HG02885 (cell line): ENCODE data around the gene PIK3R5.

ENCODE experiments used
- ATAC-seq: cut with Tn5 transposase; IDR thresholded peaks from one replicate; pipeline ENCODE4 v1.9.1; 2021; ENCODE audit warnings: mild to moderate bottlenecking; ENCODE audit not compliant: unreplicated experiment, poor library complexity

The PIK3R5 gene

DNA sequence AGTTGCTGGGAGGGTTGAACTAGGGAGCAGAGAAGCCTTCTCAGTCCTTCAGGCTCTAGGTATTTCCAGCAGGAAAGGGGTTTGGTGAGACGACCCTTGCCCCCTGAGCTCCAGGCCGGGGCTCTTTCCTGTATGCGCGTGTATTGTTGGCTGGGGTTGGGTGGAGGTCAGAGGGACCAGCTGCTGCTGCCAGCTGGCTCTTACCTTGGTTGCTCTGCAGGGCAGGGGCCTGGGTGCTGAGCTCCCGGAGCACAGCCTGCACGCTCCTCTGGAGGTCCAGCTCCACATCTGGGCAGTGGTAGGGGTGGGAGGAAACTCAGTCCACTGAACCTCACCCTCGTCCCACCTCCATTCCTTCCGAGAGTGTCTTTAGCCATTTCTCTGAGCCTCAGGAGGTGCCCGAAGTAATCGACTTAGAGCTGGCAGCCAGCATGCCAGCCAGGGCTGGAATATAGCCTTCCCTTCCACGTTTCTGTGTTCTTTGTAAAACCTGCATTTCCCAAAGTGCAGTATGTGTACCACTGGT is 126.0 kb downstream of the PIK3R5 start:
- no peak for ATAC-seq

DNA sequence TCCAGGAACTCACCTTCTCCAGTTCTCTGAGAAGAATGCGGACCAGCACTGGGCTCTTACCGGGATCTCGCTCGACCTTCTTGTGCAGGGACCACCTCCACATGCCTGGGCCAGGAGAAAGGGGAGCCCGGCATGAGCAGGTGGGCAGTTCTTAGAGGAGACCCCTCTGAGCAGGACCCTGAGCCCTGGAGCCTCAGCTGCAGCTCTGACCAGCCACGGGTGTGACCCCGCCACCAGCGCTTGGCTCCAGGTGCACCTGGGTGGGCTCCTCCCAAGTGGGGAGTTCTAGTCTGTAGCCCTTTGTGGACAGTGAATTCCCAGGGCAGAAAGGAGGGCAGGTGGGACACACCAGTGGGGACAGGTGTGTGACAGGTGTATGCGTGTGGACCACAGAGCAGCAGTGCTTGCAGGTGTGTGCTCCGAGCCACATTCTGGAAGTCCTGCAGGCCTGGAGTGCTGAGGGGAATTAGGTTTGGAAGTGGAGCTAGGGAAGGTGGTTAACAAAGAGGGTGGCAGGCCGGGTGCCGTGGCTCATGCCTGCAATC is 126.9 kb downstream of the PIK3R5 start:
- no peak for ATAC-seq

DNA sequence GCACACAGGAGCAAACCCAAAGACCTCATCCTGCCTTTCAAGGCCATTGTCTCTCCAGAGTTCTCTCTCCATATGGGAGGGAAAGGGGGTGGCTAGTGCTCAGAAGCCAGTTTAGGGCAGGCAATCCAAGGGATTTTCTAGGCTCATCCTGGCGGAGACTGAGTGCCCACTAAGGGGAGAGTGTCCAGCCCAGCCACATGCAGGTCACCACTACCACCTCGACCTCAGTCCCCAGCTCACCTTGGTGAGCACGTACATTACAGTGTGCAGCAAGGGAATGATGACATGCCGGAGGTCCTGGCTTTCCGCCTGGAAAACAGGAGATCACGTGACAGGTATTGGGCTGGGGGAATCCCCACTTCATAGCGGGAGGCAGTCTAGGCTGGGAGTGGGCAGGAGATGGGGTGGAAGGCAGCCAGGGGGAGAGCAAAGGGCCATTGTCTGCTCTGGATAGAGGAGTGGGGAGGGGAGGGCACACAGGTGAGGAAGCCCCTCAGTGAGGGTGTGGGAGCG is 127.9 kb downstream of the PIK3R5 start:
- no peak for ATAC-seq

DNA sequence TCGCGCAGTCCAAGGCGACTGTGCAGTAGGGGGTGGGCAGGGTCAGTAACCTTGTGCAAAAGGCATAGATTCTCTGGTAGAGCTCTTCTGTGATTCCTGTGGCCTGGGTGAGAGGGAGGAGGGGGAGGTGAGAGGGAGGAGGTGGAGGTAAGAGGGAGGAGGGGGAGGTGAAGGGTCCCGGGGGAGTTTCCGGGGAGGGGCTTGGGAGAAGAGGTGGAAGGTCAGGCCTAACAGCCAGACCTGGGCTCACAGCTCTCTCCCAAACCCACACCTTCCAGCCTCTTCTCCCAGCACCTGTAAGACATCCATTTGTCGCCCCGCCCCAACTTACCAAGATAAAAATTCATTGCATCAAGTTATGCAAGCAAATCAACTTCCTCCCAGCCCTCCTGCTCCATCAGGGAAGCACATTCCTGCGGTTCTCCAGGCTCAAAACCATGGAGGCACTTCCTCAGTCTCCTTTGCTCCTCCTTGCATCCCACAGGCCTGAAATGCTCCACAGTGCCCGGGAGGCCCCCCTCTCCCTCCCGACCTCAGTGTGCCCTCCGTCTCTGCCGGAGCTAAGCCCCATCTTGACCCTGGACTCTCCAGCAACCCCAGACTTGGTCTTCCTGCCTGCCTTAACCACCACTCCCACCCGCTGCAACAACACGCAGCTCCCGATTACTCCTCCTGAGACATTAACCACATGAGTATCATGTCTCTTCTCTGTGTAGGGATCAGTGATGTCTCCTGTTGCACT is 128.5 kb downstream of the PIK3R5 start:
- ATAC-seq = no peak

DNA sequence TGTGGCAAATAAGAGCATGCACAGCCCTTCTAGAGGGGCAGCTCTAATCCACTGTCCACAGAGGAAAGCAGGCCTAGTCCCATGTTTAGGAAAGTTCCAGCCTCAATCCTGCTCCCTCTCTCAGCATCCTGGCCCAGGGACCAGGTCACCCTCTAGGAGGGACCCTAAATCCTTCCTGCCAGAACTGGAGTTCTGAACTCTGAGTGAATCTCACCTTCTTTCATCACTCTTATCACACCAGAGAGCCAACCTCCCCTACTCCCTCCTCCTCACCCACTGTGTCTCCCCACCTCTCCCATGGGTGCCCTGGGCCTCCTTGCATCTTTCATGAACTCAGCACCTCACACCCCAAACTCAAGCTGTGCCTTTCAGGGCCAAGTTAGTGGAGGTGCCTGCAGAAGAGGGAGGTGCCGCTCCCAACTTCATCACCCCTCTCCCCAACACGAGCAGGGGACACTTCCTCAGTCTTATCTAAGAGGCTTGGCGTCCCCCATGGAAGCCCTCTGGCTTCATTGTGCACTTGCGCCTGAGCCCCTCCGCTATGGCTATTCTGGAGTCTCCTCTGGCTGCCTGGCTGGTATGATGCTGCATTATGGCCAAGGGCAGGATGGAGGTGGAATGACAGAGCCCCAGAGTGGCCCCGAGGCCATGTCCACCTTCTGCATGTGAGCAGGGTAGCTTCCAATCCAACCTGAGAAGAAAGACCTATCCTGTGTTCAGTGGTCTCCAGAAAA is 129.7 kb downstream of the PIK3R5 start:
- no peak for ATAC-seq

DNA sequence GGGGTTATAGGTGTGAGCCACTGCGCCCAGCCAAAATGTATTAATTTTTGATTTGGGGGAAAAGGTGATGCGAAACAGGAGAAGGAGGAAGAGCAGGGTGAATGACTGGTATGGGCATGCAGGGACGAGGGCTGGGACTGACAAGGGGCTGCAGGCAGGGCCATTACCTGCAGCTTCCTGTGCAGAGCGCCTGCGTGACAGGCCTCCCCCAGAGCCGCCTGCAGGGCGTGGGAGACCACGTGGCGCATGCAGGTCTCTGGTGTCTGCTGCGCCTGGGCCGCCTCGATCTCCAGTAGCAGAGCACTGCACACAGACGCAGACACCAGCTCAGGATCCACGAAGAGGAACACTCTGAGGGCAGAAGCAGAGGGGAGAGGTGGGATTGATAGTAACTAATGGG is 130.4 kb downstream of the PIK3R5 start:
- no peak for ATAC-seq

DNA sequence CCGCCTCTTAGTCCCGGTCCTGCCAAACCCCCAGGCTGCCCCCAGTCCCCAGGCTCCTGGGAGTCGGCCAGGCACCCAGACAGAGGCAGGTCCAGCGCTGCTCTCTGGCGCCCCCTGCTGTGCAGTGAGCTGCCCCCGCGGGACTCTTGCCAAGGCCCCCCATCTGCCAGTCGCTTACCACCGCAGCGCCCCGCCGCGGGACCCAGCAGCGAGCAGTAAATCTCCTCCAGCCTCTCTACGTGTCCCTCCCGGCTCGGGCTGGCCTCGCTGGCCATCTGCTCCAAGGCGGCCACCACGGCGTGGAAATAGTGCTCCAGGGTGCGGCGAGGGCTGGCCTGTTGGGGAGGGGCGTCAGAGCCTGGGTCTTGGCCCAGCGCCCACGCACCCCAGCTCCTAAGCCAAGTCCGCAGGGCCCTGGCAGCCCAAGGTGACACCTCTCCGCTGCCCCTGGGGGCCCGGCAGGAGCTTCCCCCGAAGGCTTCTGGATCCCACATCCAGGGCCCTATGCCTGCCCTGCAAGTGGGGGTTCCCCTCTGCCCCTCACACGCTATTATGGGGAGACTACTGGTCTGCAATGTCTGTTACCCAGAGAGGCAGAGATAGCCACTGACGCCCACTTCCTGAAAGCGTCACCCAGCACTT is 132.7 kb downstream of the PIK3R5 start:
- ATAC-seq = no peak

DNA sequence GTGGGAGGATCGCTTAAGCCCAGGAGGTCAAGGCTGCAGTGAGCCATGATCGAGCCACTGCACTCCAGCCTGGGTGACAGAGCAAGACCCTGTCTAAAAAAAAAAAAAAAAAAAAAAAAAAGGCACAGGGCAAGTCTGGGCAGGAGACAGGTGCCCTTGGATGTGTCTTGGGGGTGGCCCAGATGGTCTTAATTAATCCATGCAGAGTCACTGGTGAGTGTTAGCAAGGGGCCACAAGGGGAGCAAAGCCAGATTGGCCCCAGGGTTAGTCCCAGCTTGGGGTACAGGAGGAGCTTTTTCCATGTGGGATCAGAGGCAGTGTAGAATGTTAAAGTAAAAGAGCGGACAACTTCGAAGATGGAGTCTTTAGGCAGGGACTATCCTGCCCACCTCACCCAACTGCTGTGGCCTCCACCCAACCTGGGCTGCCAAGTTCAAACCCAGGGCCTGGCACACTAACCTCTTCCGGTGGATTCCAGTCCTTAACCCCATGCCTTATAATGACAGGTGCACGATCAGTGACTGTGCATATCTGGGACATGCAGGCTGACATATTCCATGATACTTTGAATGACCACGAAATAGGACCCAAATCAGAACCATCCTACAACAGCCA is 134.2 kb downstream of the PIK3R5 start:
- no peak for ATAC-seq

DNA sequence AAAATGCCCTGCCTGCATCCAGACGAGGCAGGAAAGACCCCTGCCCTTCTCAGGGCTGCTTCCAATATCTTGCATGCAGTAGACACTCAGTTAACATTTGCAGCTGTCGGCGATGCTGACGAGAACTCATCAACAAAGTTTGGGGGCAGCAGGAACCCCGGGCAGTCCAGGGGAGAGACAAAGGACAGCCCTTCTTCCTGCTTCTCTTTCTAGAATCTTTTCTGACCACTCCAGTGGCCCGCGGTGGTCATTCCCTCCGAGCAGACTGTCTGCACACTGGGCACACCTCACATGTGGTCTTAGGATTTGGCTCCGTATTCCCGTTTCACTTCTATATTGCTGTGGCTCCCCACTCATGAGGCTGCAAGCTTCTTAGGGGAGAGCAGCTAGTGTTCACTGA is 135.4 kb downstream of the PIK3R5 start:
- ATAC-seq = no peak

DNA sequence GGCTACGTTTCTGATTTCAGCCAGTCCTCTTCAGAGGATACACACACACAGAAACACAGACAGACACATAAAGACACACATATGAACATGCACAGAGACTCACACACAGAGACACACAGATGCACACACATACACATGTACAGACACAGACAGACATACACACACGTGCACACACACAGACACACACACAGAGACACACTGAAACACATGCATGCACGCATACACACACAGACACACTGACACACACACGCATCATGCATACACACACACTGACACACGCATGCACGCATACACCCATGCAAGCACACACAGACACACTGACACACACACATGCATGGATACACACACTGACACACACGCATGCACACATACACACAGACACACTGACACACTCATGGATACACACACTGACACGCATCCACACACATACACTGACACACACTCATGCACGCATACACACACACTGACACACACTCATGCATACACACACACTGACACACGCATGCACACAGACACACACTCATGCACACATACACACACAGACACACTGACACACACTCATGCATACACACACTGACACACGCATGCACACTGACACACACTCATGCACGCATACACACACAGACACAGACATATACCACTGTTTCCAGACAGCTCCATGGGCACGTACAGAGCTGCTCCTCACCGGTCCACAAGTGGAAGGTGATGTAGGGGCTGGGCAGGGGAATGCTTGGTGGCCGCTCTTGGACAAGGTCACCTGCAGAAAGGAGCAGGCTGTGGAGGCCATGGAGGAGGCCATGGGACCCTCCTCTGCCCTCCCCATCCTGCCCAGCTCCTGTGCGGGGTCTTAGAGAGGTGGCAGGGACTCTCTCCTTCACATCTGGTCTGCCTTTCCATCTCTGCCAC is 136.2 kb downstream of the PIK3R5 start:
- ATAC-seq = no peak
